HG03135 (cell line): ENCODE measurements around the gene OGFR.

Experiments used
- ATAC-seq: cut with Tn5 transposase; IDR thresholded peaks from one replicate; pipeline ENCODE4 v1.9.1; 2021; ENCODE audit warnings: mild to moderate bottlenecking, moderate library complexity; ENCODE audit not compliant: unreplicated experiment

Gene OGFR

GRCh38 chr20:62814060-62814708 lies 9.5 kb downstream of the OGFR start:
- ATAC-seq: no peak

- ATAC-seq: no peak
Observed at GRCh38 chr20:62814709-62815065, 10.1 kb downstream of the OGFR start.

- ATAC-seq: no peak
Observed at GRCh38 chr20:62815066-62815991, 10.7 kb downstream of the OGFR start.

GRCh38 chr20:62816031-62816883 lies 11.6 kb downstream of the OGFR start:
- no peak for ATAC-seq

GRCh38 chr20:62816884-62817873 lies 12.5 kb downstream of the OGFR start, which contains the start of gene COL9A3:
Gene COL9A3 (plus strand): TSS chr20:62817050. CDS start chr20:62817065, 15 bp downstream.
- ATAC-seq: no peak

GRCh38 chr20:62817975-62818591 lies 13.4 kb downstream of the OGFR start:
- ATAC-seq: no peak

- ATAC-seq: no peak
Observed at GRCh38 chr20:62818592-62819493, 14.2 kb downstream of the OGFR start.

GRCh38 chr20:62819494-62820174 lies 15.0 kb downstream of the OGFR start:
- ATAC-seq: no peak

- ATAC-seq: no peak
Observed at GRCh38 chr20:62820208-62820961, 15.8 kb downstream of the OGFR start.

GRCh38 chr20:62820962-62821725 lies 16.5 kb downstream of the OGFR start:
- ATAC-seq: no peak

- no peak for ATAC-seq
Observed at GRCh38 chr20:62821726-62822210, 17.1 kb downstream of the OGFR start.

GRCh38 chr20:62822239-62822787 lies 17.7 kb downstream of the OGFR start:
- no peak for ATAC-seq

GRCh38 chr20:62822788-62823651 lies 18.4 kb downstream of the OGFR start:
- no peak for ATAC-seq

- no peak for ATAC-seq
Observed at GRCh38 chr20:62823688-62824475, 19.2 kb downstream of the OGFR start.
